Measurements from ENCODE around the gene TGFBR3. TPM values are rescaled to one million over a fixed set of nuclear protein-coding genes. Genes with fewer than 3 reads are reported as not detected.

The TGFBR3 gene
- total and polyA plus RNA-seq, 9 of the 15 experiments (the other 6 are each of a cell fraction or from before 2014, with no cell fraction given) = 3.6 to 32.4 (median 15.6) TPM

DNA sequence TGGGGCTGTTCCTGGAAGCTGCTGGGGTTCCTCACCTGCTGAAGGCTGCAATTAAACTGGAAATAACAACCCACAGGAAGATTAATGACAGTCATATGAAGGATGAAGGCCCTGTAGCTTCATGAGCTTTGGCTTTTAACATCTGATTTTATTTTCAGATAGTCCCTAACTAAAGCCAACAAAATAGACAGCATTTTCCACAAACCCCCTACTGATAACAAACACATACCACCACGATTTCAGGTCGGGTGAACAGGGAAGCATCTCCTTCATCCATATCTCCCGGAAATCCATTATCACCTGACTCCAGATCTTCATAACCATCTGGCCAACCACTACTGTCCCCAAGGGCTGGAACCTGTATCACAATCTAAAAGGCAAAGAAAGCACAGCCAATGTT is 169.6 kb downstream of the TGFBR3 start (continued):
- TF ChIP-seq, protein P1, sequence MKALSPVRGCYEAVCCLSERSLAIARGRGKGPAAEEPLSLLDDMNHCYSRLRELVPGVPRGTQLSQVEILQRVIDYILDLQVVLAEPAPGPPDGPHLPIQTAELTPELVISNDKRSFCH (CRISPR knock-in tag; IDR thresholded peaks at IDR 0.05) = no peak
- TF ChIP-seq, protein P1 (tag; IDR thresholded peaks at IDR 0.05) = 0 out of 2 replicates have a peak, but pooled peaks have one; percentile 52
- TF ChIP-seq, protein P2, sequence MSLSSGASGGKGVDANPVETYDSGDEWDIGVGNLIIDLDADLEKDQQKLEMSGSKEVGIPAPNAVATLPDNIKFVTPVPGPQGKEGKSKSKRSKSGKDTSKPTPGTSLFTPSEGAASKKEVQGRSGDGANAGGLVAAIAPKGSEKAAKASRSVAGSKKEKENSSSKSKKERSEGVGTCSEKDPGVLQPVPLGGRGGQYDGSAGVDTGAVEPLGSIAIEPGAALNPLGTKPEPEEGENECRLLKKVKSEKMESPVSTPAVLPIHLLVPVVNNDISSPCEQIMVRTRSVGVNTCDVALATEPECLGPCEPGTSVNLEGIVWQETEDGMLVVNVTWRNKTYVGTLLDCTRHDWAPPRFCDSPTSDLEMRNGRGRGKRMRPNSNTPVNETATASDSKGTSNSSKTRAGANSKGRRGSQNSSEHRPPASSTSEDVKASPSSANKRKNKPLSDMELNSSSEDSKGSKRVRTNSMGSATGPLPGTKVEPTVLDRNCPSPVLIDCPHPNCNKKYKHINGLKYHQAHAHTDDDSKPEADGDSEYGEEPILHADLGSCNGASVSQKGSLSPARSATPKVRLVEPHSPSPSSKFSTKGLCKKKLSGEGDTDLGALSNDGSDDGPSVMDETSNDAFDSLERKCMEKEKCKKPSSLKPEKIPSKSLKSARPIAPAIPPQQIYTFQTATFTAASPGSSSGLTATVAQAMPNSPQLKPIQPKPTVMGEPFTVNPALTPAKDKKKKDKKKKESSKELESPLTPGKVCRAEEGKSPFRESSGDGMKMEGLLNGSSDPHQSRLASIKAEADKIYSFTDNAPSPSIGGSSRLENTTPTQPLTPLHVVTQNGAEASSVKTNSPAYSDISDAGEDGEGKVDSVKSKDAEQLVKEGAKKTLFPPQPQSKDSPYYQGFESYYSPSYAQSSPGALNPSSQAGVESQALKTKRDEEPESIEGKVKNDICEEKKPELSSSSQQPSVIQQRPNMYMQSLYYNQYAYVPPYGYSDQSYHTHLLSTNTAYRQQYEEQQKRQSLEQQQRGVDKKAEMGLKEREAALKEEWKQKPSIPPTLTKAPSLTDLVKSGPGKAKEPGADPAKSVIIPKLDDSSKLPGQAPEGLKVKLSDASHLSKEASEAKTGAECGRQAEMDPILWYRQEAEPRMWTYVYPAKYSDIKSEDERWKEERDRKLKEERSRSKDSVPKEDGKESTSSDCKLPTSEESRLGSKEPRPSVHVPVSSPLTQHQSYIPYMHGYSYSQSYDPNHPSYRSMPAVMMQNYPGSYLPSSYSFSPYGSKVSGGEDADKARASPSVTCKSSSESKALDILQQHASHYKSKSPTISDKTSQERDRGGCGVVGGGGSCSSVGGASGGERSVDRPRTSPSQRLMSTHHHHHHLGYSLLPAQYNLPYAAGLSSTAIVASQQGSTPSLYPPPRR (CRISPR knock-in tag; IDR thresholded peaks at IDR 0.05; ENCODE audit: borderline replicate concordance) = no peak
- TF ChIP-seq FOXK1 (CRISPR knock-in tag; IDR thresholded peaks at IDR 0.05; ENCODE audit: borderline replicate concordance) (no peak), ZNF143 (CRISPR knock-in tag; IDR thresholded peaks at IDR 0.05) (no peak), HDAC2 (IDR thresholded peaks at IDR 0.05) (0 out of 2 replicates have a peak, but pooled peaks have one; percentile 23), TAL1 (IDR thresholded peaks at IDR 0.05) (peak; percentile 56; the same call in 1 of the 2 replicates), CBFA2T3 (IDR thresholded peaks at IDR 0.05) (peak; percentile 86), ZNF79 (CRISPR knock-in tag; IDR thresholded peaks at IDR 0.05; ENCODE audit: low read depth) (no peak), ZNF766 (CRISPR knock-in tag; conservative IDR thresholded peaks at IDR 0.05) (no peak), TCFL5 (CRISPR knock-in tag; conservative IDR thresholded peaks at IDR 0.05) (no peak), DPF2 (IDR thresholded peaks at IDR 0.05) (peak; percentile 75), SMAD4 (CRISPR knock-in tag; conservative IDR thresholded peaks at IDR 0.05) (0 out of 2 replicates have a peak, but pooled peaks have one; percentile 23), ZNF311 (CRISPR knock-in tag; IDR thresholded peaks at IDR 0.05) (no peak), NCOR1 (IDR thresholded peaks at IDR 0.05) (peak; percentile 59; the same call in 1 of the 2 replicates), ZFPM2 (CRISPR knock-in tag; IDR thresholded peaks at IDR 0.05) (no peak), ZNF197 (CRISPR knock-in tag; IDR thresholded peaks at IDR 0.05; ENCODE audit: low read depth) (0 out of 2 replicates have a peak, but pooled peaks have one; percentile 41), RNF2 (IDR thresholded peaks at IDR 0.05) (peak; percentile 27; the same call in 1 of the 2 replicates)
- TF ChIP-seq, protein P3, sequence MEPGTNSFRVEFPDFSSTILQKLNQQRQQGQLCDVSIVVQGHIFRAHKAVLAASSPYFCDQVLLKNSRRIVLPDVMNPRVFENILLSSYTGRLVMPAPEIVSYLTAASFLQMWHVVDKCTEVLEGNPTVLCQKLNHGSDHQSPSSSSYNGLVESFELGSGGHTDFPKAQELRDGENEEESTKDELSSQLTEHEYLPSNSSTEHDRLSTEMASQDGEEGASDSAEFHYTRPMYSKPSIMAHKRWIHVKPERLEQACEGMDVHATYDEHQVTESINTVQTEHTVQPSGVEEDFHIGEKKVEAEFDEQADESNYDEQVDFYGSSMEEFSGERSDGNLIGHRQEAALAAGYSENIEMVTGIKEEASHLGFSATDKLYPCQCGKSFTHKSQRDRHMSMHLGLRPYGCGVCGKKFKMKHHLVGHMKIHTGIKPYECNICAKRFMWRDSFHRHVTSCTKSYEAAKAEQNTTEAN (CRISPR knock-in tag; IDR thresholded peaks at IDR 0.05) = no peak
- TF ChIP-seq, protein P4, sequence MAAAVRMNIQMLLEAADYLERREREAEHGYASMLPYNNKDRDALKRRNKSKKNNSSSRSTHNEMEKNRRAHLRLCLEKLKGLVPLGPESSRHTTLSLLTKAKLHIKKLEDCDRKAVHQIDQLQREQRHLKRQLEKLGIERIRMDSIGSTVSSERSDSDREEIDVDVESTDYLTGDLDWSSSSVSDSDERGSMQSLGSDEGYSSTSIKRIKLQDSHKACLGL (CRISPR knock-in tag; IDR thresholded peaks at IDR 0.05; ENCODE audit: borderline replicate concordance, poor library complexity, severe bottlenecking) = no peak
- TF ChIP-seq, protein P5, sequence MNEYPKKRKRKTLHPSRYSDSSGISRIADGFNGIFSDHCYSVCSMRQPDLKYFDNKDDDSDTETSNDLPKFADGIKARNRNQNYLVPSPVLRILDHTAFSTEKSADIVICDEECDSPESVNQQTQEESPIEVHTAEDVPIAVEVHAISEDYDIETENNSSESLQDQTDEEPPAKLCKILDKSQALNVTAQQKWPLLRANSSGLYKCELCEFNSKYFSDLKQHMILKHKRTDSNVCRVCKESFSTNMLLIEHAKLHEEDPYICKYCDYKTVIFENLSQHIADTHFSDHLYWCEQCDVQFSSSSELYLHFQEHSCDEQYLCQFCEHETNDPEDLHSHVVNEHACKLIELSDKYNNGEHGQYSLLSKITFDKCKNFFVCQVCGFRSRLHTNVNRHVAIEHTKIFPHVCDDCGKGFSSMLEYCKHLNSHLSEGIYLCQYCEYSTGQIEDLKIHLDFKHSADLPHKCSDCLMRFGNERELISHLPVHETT (CRISPR knock-in tag; conservative IDR thresholded peaks at IDR 0.05 in 1 of 2, IDR thresholded peaks at IDR 0.05 in 1 of 2) = no peak
